DOHH2 (cell line): Measurements from ENCODE around the gene CTXN3.

ENCODE experiments used
- H3F3A ChIP-seq: fragments of 200-600 bp; sonication (generic), shearing (Covaris generic); 2 replicates; pipeline ENCODE4 v1.6.0; 2016; ENCODE audit warnings: antibody characterized with exemption, mild to moderate bottlenecking; ENCODE audit not compliant: control insufficient read depth, insufficient read depth
- H3K27ac ChIP-seq: fragments of 200-600 bp; sonication (generic); 2 replicates; pipeline ENCODE4 v1.5.1; 2014; ENCODE audit warnings: low read depth, mild to moderate bottlenecking, low read length, moderate library complexity
- H3K27me3 ChIP-seq: fragments of 200-600 bp; sonication (generic); 2 replicates; pipeline ENCODE4 v1.6.1; 2014; ENCODE audit warnings: mild to moderate bottlenecking, low read length, mixed read lengths; ENCODE audit not compliant: control insufficient read depth
- H3K36me3 ChIP-seq: fragments of 200-600 bp; sonication (generic); 2 replicates; pipeline ENCODE4 v1.6.1; 2014; ENCODE audit warnings: mild to moderate bottlenecking, low read length, moderate library complexity, mixed read lengths; ENCODE audit not compliant: control insufficient read depth
- H3K4me1 ChIP-seq: fragments of 200-600 bp; sonication (generic); 2 replicates; pipeline ENCODE4 v1.6.1; 2014; ENCODE audit warnings: mild to moderate bottlenecking, low read length, mixed read lengths; ENCODE audit not compliant: control insufficient read depth
- H3K4me2 ChIP-seq: fragments of 200-600 bp; sonication (generic); 2 replicates; pipeline ENCODE4 v1.6.0; 2014; ENCODE audit warnings: mild to moderate bottlenecking, low read length, moderate library complexity
- H3K4me3 ChIP-seq: fragments of 200-600 bp; sonication (generic); 2 replicates; pipeline ENCODE4 v1.5.1; 2014; ENCODE audit warnings: mild to moderate bottlenecking, low read length, mixed read lengths
- H3K79me2 ChIP-seq: fragments of 200-600 bp; sonication (generic); 2 replicates; pipeline ENCODE4 v1.6.1; 2014; ENCODE audit warnings: mild to moderate bottlenecking, low read length, mixed read lengths; ENCODE audit not compliant: control insufficient read depth
- H3K9me2 ChIP-seq: fragments of 200-600 bp; sonication (generic); replicated peaks from 2 replicates; pipeline ENCODE4 v1.6.1; 2014; ENCODE audit warnings: mild to moderate bottlenecking, low read length, mixed read lengths; ENCODE audit not compliant: control insufficient read depth
- H3K9me3 ChIP-seq: fragments of 200-600 bp; sonication (generic); 2 replicates; pipeline ENCODE4 v1.6.1; 2014; ENCODE audit warnings: antibody characterized with exemption, low read length, mixed read lengths; ENCODE audit not compliant: control insufficient read depth, insufficient read depth
- H4K20me1 ChIP-seq: fragments of 200-600 bp; sonication (generic); 2 replicates; pipeline ENCODE4 v1.6.0; 2014; ENCODE audit warnings: low read depth, mild to moderate bottlenecking, antibody characterized with exemption, low read length, moderate library complexity; ENCODE audit not compliant: control insufficient read depth, insufficient read depth
- CTCF ChIP-seq: fragments of 200-600 bp; sonication (generic); IDR thresholded peaks from one replicate; pipeline ENCODE4 v1.5.1; 2014; ENCODE audit warnings: antibody characterized with exemption, mild to moderate bottlenecking, low read depth, low read length; ENCODE audit not compliant: poor library complexity, severe bottlenecking
- EZH2phosphoT487 ChIP-seq: fragments of 200-600 bp; sonication (generic); IDR thresholded peaks from 2 replicates; pipeline ENCODE4 v1.6.1; 2017; ENCODE audit warnings: borderline replicate concordance, mild to moderate bottlenecking, antibody characterized with exemption, low read length, moderate library complexity, mixed read lengths

CTXN3 gene

GRCh38 chr5:127602896-127603844 is 45.7 kb upstream of the CTXN3 start:
- H3K9me3 ChIP-seq: no peaks in the 10 kb centered on the region
- H3K27me3 ChIP-seq: no peaks in the 10 kb centered on the region
- no peaks in the 10 kb centered on the region for H3K9me2 ChIP-seq
- no peaks in the 10 kb centered on the region for H3K79me2 ChIP-seq
- H3K4me1 ChIP-seq: no peaks in the 10 kb centered on the region
- H3K4me3 ChIP-seq: no peak overlapping the region
- no peak overlapping the region for H3K27ac ChIP-seq
- H3F3A ChIP-seq: no peaks in the 10 kb centered on the region
- TF ChIP-seq EZH2phosphoT487 (no peak), CTCF (no peak)
- no peaks in the 10 kb centered on the region for H4K20me1 ChIP-seq
- no peaks in the 10 kb centered on the region for H3K36me3 ChIP-seq
- no peak overlapping the region for H3K4me2 ChIP-seq

GRCh38 chr5:127608077-127608660 is 40.7 kb upstream of the CTXN3 start:
- H3K9me3 ChIP-seq: no peaks in the 10 kb centered on the region
- H4K20me1 ChIP-seq: no peaks in the 10 kb centered on the region
- H3K27ac ChIP-seq: no peak overlapping the region
- H3K36me3 ChIP-seq: no peaks in the 10 kb centered on the region
- H3K4me1 ChIP-seq: no peaks in the 10 kb centered on the region
- no peak overlapping the region for H3K4me3 ChIP-seq
- no peaks in the 10 kb centered on the region for H3K27me3 ChIP-seq
- H3K9me2 ChIP-seq: no peaks in the 10 kb centered on the region
- TF ChIP-seq CTCF: no peak
- no peak for TF ChIP-seq EZH2phosphoT487
- H3K79me2 ChIP-seq: no peaks in the 10 kb centered on the region
- H3F3A ChIP-seq: no peaks in the 10 kb centered on the region
- no peak overlapping the region for H3K4me2 ChIP-seq

- Histone ChIP-seq H3K79me2 (no peaks in the 10 kb centered on the region), H4K20me1 (no peaks in the 10 kb centered on the region), H3K4me2 (no peak overlapping the region), H3K36me3 (no peaks in the 10 kb centered on the region), H3K9me3 (no peaks in the 10 kb centered on the region), H3K27ac (no peak overlapping the region), H3K27me3 (no peaks in the 10 kb centered on the region), H3K9me2 (no peaks in the 10 kb centered on the region), H3K4me3 (no peak overlapping the region), H3K4me1 (no peaks in the 10 kb centered on the region), H3F3A (no peaks in the 10 kb centered on the region)
- TF ChIP-seq CTCF (no peak), EZH2phosphoT487 (no peak)
Observed at GRCh38 chr5:127609011-127609410, 39.9 kb upstream of the CTXN3 start.
